Measurements from ENCODE around the gene USP7.
"Not testable (repeated sequence)": the region's sequence is repeated elsewhere in the genome, so short reads cannot be mapped to it uniquely, and the experiment has no call there.

The USP7 gene

GRCh38 chr16:8858994-8859912, 104.5 kb downstream of the USP7 start:
- DNase-seq, result no peak

- no peak for DNase-seq
Observed at GRCh38 chr16:8855972-8856371, 107.7 kb downstream of the USP7 start.

GRCh38 chr16:8855051-8855786, 108.5 kb downstream of the USP7 start:
- DNase-seq, result no peak

GRCh38 chr16:8854298-8854948, 109.3 kb downstream of the USP7 start:
- no peak for DNase-seq

- no peak for DNase-seq
Observed at GRCh38 chr16:8853611-8854010, 110.1 kb downstream of the USP7 start.

- no peak for DNase-seq
Observed at GRCh38 chr16:8853150-8853549, 110.6 kb downstream of the USP7 start.

GRCh38 chr16:8852534-8852933, 111.2 kb downstream of the USP7 start:
- DNase-seq, result no peak

GRCh38 chr16:8851761-8852403, 111.8 kb downstream of the USP7 start:
- no peak for DNase-seq

GRCh38 chr16:8850279-8850885, 113.3 kb downstream of the USP7 start:
- peak; percentile 41 to 79 for DNase-seq

GRCh38 chr16:8849411-8850011, 114.2 kb downstream of the USP7 start:
- DNase-seq, result peak in 1 of 2 experiments; percentile 67

GRCh38 chr16:8848939-8849391, 114.7 kb downstream of the USP7 start:
- DNase-seq, result peak in 1 of 2 experiments; percentile 67

- DNase-seq, result no peak
Observed at GRCh38 chr16:8848231-8848938, 115.3 kb downstream of the USP7 start.

- DNase-seq, result no peak
Observed at GRCh38 chr16:8847623-8848022, 116.1 kb downstream of the USP7 start.

GRCh38 chr16:8847145-8847544, 116.6 kb downstream of the USP7 start:
- no peak for DNase-seq

GRCh38 chr16:8846401-8846932, 117.2 kb downstream of the USP7 start:
- DNase-seq, result no peak

GRCh38 chr16:8845699-8846298, 117.9 kb downstream of the USP7 start:
- DNase-seq, result no peak

GRCh38 chr16:8843296-8843695, 120.4 kb downstream of the USP7 start:
- not testable (repeated sequence) for DNase-seq

Measured in SW 1271 (cell line).